Measurements from ENCODE around the gene DAO.

The DAO gene

GRCh38 chr12:108876550-108876949, 3.3 kb upstream of the DAO start:
- no peak for DNase-seq

- no peak for DNase-seq
Observed at GRCh38 chr12:108881953-108882352, 2.1 kb downstream of the DAO start.

- peak; percentile 19 for DNase-seq
Observed at GRCh38 chr12:108884116-108885012, 4.5 kb downstream of the DAO start.

GRCh38 chr12:108886873-108887629, 7.2 kb downstream of the DAO start:
- DNase-seq, result no peak

GRCh38 chr12:108888031-108888430, 8.1 kb downstream of the DAO start:
- DNase-seq, result no peak

GRCh38 chr12:108890208-108890607, 10.3 kb downstream of the DAO start:
- DNase-seq, result no peak

GRCh38 chr12:108895220-108895802, 15.4 kb downstream of the DAO start:
- no peak for DNase-seq

GRCh38 chr12:108896336-108896735, 16.4 kb downstream of the DAO start:
- no peak for DNase-seq

- no peak for DNase-seq
Observed at GRCh38 chr12:108896817-108897216, 16.9 kb downstream of the DAO start.

GRCh38 chr12:108899145-108899544, 19.3 kb downstream of the DAO start:
- no peak for DNase-seq

- no peak for DNase-seq
Observed at GRCh38 chr12:108905725-108906124, 25.8 kb downstream of the DAO start.

GRCh38 chr12:108906971-108907370, 27.1 kb downstream of the DAO start:
- DNase-seq, result no peak

- DNase-seq, result no peak
Observed at GRCh38 chr12:108907839-108908351, 28.0 kb downstream of the DAO start.

GRCh38 chr12:108910336-108910735, 30.4 kb downstream of the DAO start:
- no peak for DNase-seq

- DNase-seq, result no peak
Observed at GRCh38 chr12:108911915-108912314, 32.0 kb downstream of the DAO start.

- DNase-seq, result no peak
Observed at GRCh38 chr12:108912361-108912760, 32.5 kb downstream of the DAO start.

GRCh38 chr12:108914121-108914531, 34.2 kb downstream of the DAO start:
- DNase-seq, result no peak

GRCh38 chr12:108915632-108916133, 35.8 kb downstream of the DAO start:
- no peak for DNase-seq

- DNase-seq, result no peak
Observed at GRCh38 chr12:108916336-108916735, 36.4 kb downstream of the DAO start.

- DNase-seq, result no peak
Observed at GRCh38 chr12:108918206-108918605, 38.3 kb downstream of the DAO start.

- no peak for DNase-seq
Observed at GRCh38 chr12:108918960-108919642, 39.2 kb downstream of the DAO start.

GRCh38 chr12:108921946-108922345, 42.1 kb downstream of the DAO start:
- no peak for DNase-seq

GRCh38 chr12:108922918-108923317, 43.0 kb downstream of the DAO start:
- no peak for DNase-seq

Measured in COR-L47 (cell line).